ENCODE data around the gene PPM1E. TPM values are rescaled to one million over a fixed set of nuclear protein-coding genes. Genes with fewer than 3 reads are reported as not detected.

Gene PPM1E
- total RNA-seq, 3 donors from 2014 or later, result under 0.01 to 0.44 (median 0.16) TPM

DNA sequence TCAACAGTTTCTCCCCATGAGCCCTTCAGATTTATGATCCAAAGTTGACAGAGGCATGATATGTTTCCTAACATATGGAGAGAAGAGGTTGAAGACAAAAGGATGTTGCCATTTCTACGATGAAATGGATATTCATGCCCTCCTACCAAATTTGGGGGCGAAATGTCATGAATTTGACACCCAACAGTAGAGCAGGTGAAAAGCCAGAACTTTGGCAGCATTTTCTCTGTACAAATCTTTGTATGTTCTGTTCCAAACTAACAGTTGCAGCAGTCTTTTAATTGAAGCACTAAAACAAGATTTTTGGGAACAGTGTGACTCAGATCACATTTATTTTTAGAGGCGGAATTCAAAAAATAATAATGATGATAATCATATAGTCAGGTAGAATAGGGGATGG is 220.9 kb downstream of the PPM1E start:
- no peaks in the 10 kb centered on the region for H3K27me3 ChIP-seq
- H3K4me3 ChIP-seq, result no peak overlapping the region
- no peak overlapping the region for H3K27ac ChIP-seq
- no peaks in the 10 kb centered on the region for H3K9me3 ChIP-seq
- DNase-seq (ENCODE audit: low spot score in 2 of 2), result no peak
- no peaks in the 10 kb centered on the region for H3K4me1 ChIP-seq
- no peaks in the 10 kb centered on the region for H3K36me3 ChIP-seq
- TF ChIP-seq POLR2AphosphoS5 (IDR thresholded peaks at IDR 0.05) (no peak), POLR2A (IDR thresholded peaks at IDR 0.05) (no peak)
- TF ChIP-seq, protein P1, sequence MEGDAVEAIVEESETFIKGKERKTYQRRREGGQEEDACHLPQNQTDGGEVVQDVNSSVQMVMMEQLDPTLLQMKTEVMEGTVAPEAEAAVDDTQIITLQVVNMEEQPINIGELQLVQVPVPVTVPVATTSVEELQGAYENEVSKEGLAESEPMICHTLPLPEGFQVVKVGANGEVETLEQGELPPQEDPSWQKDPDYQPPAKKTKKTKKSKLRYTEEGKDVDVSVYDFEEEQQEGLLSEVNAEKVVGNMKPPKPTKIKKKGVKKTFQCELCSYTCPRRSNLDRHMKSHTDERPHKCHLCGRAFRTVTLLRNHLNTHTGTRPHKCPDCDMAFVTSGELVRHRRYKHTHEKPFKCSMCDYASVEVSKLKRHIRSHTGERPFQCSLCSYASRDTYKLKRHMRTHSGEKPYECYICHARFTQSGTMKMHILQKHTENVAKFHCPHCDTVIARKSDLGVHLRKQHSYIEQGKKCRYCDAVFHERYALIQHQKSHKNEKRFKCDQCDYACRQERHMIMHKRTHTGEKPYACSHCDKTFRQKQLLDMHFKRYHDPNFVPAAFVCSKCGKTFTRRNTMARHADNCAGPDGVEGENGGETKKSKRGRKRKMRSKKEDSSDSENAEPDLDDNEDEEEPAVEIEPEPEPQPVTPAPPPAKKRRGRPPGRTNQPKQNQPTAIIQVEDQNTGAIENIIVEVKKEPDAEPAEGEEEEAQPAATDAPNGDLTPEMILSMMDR (IDR thresholded peaks at IDR 0.05), result no peak
- intact Hi-C loops (cut with DNase I; ENCODE audit: low total_unique reads), result no loop called here

DNA sequence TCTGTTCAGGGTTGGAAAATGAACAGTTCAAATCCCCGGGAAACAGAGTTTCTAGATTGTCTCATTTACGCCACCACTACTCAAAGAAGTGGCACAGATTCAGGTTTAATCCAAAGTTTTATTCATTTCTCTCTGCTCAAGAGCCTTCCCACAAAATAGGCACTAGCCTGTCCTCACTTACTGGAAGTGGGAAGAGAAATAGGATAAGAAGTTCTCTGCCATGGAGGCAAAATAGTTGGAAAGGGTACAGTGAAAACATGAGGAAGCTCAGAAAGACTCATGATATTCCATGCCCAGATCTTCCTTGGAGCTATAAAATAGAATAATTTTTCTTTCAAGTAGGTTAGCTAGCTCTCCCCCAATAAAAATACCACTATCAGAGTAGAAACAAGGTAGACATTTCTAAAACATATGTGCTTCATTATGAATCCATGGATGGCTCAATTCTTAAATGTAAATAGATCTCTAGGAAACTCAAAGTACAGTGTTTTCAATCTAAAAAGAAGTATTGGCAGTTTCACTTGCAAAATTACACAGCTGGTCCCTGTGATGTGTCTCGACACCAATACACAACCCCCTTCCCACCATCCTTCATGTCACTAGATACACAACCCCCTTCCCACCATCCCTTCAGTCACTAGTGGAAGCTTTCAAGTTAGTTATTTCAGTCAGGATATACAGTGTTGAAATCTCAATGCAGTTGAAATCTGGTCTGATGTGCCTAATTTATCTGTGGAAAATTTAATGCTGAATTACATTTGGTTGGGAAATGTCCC is 225.2 kb downstream of the PPM1E start:
- H3K4me3 ChIP-seq, result no peak overlapping the region
- no peaks in the 10 kb centered on the region for H3K27me3 ChIP-seq
- H3K9me3 ChIP-seq, result no peaks in the 10 kb centered on the region
- no peaks in the 10 kb centered on the region for H3K36me3 ChIP-seq
- intact Hi-C loops (cut with DNase I; ENCODE audit: low total_unique reads), result no loop called here
- H3K27ac ChIP-seq, result no peak overlapping the region
- TF ChIP-seq POLR2AphosphoS5 (IDR thresholded peaks at IDR 0.05) (no peak), POLR2A (IDR thresholded peaks at IDR 0.05) (no peak)
- H3K4me1 ChIP-seq, result no peaks in the 10 kb centered on the region
- DNase-seq (ENCODE audit: low spot score in 2 of 2), result no peak

DNA sequence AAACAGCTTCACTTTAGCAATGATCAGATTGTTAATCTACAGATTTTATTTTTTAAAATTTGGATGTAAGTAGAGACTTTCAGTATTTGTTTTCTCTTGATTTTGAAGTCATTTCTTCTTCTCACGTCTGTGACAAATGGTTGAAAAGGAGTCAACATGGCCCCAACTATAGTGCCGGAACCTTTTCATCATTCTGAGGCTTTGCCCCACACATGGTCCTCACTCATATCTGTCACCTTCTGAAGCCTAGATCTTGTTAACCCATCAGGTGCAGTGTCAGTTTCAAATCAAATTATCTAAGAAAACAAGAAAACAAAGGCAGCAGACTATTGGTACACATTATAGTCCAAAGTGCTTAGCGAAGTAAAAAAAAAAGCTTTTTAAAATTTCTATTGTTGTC is 227.0 kb downstream of the PPM1E start:
- intact Hi-C loops (cut with DNase I; ENCODE audit: low total_unique reads), result no loop called here
- no peak for TF ChIP-seq POLR2A (IDR thresholded peaks at IDR 0.05)
- TF ChIP-seq POLR2AphosphoS5 (IDR thresholded peaks at IDR 0.05), result no peak
- TF ChIP-seq, protein P1 (IDR thresholded peaks at IDR 0.05), result no peak
- no peaks in the 10 kb centered on the region for H3K9me3 ChIP-seq
- no peak overlapping the region for H3K4me3 ChIP-seq
- no peaks in the 10 kb centered on the region for H3K27me3 ChIP-seq
- no peaks in the 10 kb centered on the region for H3K36me3 ChIP-seq
- H3K27ac ChIP-seq, result no peak overlapping the region
- DNase-seq (ENCODE audit: low spot score in 2 of 2), result no peak
- no peaks in the 10 kb centered on the region for H3K4me1 ChIP-seq

DNA sequence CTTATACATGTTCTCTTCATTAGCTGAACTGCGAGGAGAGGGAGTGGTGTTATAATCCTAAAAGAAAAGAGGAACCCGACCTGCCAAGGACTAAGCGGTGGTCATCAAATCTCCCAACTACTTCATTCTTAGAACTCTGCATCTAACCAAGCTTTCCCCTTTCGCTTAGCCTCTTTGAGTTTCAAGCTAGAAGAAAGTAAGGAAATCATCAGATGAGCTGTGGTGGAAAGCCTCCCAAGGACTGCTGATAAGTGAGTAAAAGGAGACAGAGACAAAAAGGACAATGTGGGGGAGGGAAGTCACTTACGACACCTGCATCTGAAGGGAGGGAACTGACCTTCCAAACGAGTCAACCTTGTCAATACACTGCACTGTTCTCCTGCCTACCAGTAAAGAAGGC is 229.7 kb downstream of the PPM1E start:
- DNase-seq (ENCODE audit: low spot score in 2 of 2), result no peak
- no peak overlapping the region for H3K27ac ChIP-seq
- no peaks in the 10 kb centered on the region for H3K27me3 ChIP-seq
- no peaks in the 10 kb centered on the region for H3K4me1 ChIP-seq
- no peak overlapping the region for H3K4me3 ChIP-seq
- H3K9me3 ChIP-seq, result no peaks in the 10 kb centered on the region
- TF ChIP-seq POLR2A (IDR thresholded peaks at IDR 0.05) (no peak), POLR2AphosphoS5 (IDR thresholded peaks at IDR 0.05) (no peak)
- TF ChIP-seq, protein P1 (IDR thresholded peaks at IDR 0.05), result no peak
- H3K36me3 ChIP-seq, result no peaks in the 10 kb centered on the region
- intact Hi-C loops (cut with DNase I; ENCODE audit: low total_unique reads), result no loop called here

DNA sequence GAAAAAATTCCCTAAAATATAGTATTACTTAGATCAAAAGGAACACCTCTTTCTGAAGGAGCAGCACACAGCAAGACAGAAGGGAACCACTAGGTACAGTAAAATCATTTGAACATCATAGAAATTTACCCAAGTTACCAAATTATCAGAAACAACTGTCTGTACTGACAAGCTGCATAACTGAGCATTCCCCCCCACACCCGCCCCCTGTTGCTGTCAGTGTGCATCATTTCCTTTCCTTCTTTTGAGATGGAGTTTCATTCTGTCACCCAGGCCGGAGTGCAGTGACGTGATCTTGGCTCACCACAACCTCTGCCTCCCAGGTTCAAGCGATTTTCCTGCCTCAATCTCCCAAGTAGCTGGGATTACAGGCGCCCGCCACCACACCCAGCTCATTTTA is 230.3 kb downstream of the PPM1E start:
- Histone ChIP-seq H3K9me3 (no peaks in the 10 kb centered on the region), H3K4me1 (no peaks in the 10 kb centered on the region), H3K36me3 (no peaks in the 10 kb centered on the region), H3K4me3 (no peak overlapping the region), H3K27ac (no peak overlapping the region), H3K27me3 (no peaks in the 10 kb centered on the region)
- no peak for DNase-seq (ENCODE audit: low spot score in 2 of 2)
- intact Hi-C loops (cut with DNase I; ENCODE audit: low total_unique reads), result no loop called here
- TF ChIP-seq, protein P1 (IDR thresholded peaks at IDR 0.05), result no peak
- no peak for TF ChIP-seq POLR2A (IDR thresholded peaks at IDR 0.05)
- TF ChIP-seq POLR2AphosphoS5 (IDR thresholded peaks at IDR 0.05), result no peak

Measured in breast epithelium (tissue), 4 donors.